CD4-positive, alpha-beta T cell (primary cell): ENCODE data around the gene SMOC1. TPM values are rescaled to one million over a fixed set of nuclear protein-coding genes. Genes with fewer than 3 reads are reported as not detected.

Source experiments
- ATAC-seq: fragments of 200-7000 bp; cut with Tn5 transposase; one replicate; pipeline ENCODE4 v1.10.0; 2022; ENCODE audit warnings: mild to moderate bottlenecking; ENCODE audit not compliant: poor library complexity
- CTCF ChIA-PET: fragments of 350-600 bp; sonication (Branson Sonifier 250); formaldehyde crosslinking; loops from one replicate; lab custom pipeline; 2021; ENCODE audit warnings: antibody characterized with exemption, inconsistent platforms; lab: Charles Lee
- POLR2A ChIA-PET: fragments of 350-600 bp; sonication (Branson Sonifier 250); formaldehyde crosslinking; loops from one replicate; lab custom pipeline; 2021; ENCODE audit warnings: antibody characterized with exemption, inconsistent platforms; lab: Charles Lee
- DNase-seq, 14 experiments: peaks; one replicate each; pipeline ENCODE4 v3.0.0-alpha.2; 2013 to 2020; ENCODE audit warnings: mixed read lengths in 2 of 14
- H3K27ac ChIP-seq, 2 donors: one replicate each; pipeline versions ENCODE4 v1.5.1 to v1.7.0; 2013; ENCODE audit warnings: low read length in 2 of 2, low read depth in 1 of 2, mild to moderate bottlenecking in 1 of 2
- H3K27me3 ChIP-seq, 2 experiments: 1 replicate in 1 of 2; 2 replicates in 1 of 2; pipeline versions ENCODE4 v1.6.1 to v1.7.0; 2013; ENCODE audit warnings: low read length in 2 of 2, control low read depth in 1 of 2, mild to moderate bottlenecking in 1 of 2, moderate library complexity in 1 of 2; ENCODE audit not compliant: insufficient read depth in 2 of 2, control insufficient read depth in 1 of 2
- H3K36me3 ChIP-seq: one replicate; pipeline ENCODE4 v1.6.1; 2013; ENCODE audit warnings: low read length, control low read depth; ENCODE audit not compliant: insufficient read depth
- H3K4me1 ChIP-seq: one replicate; pipeline ENCODE4 v1.6.1; 2013; ENCODE audit warnings: low read length, control low read depth; ENCODE audit not compliant: insufficient read depth
- H3K4me3 ChIP-seq: one replicate; pipeline ENCODE4 v1.5.1; 2013; ENCODE audit warnings: mild to moderate bottlenecking, low read length, moderate library complexity
- H3K9me3 ChIP-seq, 2 experiments: 1 replicate in 1 of 2; 2 replicates in 1 of 2; pipeline versions ENCODE4 v1.6.1 to v1.7.0; 2013; ENCODE audit warnings: low read length in 2 of 2, mild to moderate bottlenecking in 2 of 2, control low read depth in 1 of 2, moderate library complexity in 1 of 2; ENCODE audit not compliant: control insufficient read depth in 1 of 2, insufficient read depth in 1 of 2
- H3K27ac Mint-ChIP-seq: one replicate; pipeline ENCODE4 v1.8.0; 2020; ENCODE audit warnings: mixed read lengths
- H3K27me3 Mint-ChIP-seq: one replicate; pipeline ENCODE4 v1.8.0; 2021; ENCODE audit warnings: mixed read lengths
- H3K36me3 Mint-ChIP-seq: one replicate; pipeline ENCODE4 v1.8.0; 2021; ENCODE audit warnings: low read depth, mixed read lengths
- H3K4me1 Mint-ChIP-seq: one replicate; pipeline ENCODE4 v1.8.0; 2021; ENCODE audit warnings: low read depth, mixed read lengths
- H3K4me3 Mint-ChIP-seq: one replicate; pipeline ENCODE4 v1.8.0; 2020; ENCODE audit warnings: mild to moderate bottlenecking, mixed read lengths
- H3K9me3 Mint-ChIP-seq: one replicate; pipeline ENCODE4 v1.8.0; 2020; ENCODE audit warnings: mixed read lengths
- intact Hi-C, 2 experiments: fragments of 100-400 bp; cut with DNase I in 1 of 2; cut with micrococcal nuclease in 1 of 2; formaldehyde crosslinking; loops; one replicate each; pipeline versions ENCODE4 v1.15.1 to v1.9.0; 2023 to 2025; cut with DNase I, micrococcal nuclease
- total RNA-seq, 174 experiments: library from RNA in 2 of 174; stranded (reverse) in 2 of 174; gene quantifications; one replicate each; pipeline ENCODE4 v1.2.3 and lab custom pipeline; 2021 to 2026
- TF ChIP-seq, protein P1 (sequence below): fragments of 200-600 bp; IDR thresholded peaks from one replicate; pipeline ENCODE4 v1.8.0; 2022; ENCODE audit warnings: antibody characterized with exemption, mild to moderate bottlenecking

The SMOC1 gene
- total RNA-seq, 2 experiments from 2014 or later: not detected

DNA sequence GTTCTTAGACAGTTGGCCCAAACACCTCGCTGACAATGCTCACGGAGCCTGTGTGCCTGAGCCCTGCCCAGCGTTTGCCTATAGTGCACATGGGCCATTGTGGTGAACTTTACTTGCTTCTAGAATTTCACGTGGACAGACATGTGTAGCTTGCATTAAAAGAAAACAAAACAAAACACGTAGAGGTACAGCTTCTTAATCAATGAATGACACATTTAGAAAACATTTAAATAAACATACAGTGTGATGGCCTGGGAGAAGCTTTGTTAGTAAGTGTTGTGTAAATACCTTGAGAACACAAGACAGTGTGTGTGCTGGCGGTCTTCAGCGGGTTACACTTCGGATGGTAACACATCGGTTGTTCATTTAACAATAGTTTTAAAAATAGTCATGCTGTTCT is 38.1 kb downstream of the SMOC1 start:
- no peak overlapping the region for H3K4me3 ChIP-seq
- H3K36me3 Mint-ChIP-seq: no peaks in the 10 kb centered on the region
- no peaks in the 10 kb centered on the region for H3K9me3 Mint-ChIP-seq
- intact Hi-C loops: no loop called here
- no peaks in the 10 kb centered on the region for H3K9me3 ChIP-seq
- ATAC-seq (no peak), DNase-seq (no peak)
- peaks cover 39% of the 10 kb centered on the region for H3K27me3 Mint-ChIP-seq
- peaks cover 3 to 7% of the 10 kb centered on the region in 2 experiments for H3K27me3 ChIP-seq
- TF ChIP-seq, protein P1, sequence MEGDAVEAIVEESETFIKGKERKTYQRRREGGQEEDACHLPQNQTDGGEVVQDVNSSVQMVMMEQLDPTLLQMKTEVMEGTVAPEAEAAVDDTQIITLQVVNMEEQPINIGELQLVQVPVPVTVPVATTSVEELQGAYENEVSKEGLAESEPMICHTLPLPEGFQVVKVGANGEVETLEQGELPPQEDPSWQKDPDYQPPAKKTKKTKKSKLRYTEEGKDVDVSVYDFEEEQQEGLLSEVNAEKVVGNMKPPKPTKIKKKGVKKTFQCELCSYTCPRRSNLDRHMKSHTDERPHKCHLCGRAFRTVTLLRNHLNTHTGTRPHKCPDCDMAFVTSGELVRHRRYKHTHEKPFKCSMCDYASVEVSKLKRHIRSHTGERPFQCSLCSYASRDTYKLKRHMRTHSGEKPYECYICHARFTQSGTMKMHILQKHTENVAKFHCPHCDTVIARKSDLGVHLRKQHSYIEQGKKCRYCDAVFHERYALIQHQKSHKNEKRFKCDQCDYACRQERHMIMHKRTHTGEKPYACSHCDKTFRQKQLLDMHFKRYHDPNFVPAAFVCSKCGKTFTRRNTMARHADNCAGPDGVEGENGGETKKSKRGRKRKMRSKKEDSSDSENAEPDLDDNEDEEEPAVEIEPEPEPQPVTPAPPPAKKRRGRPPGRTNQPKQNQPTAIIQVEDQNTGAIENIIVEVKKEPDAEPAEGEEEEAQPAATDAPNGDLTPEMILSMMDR: no peak
- ChIA-PET CTCF (no interaction called here), POLR2A (no interaction called here)
- no peaks in the 10 kb centered on the region for H3K36me3 ChIP-seq
- no peaks in the 10 kb centered on the region for H3K4me1 ChIP-seq
- no peak overlapping the region for H3K27ac ChIP-seq
- no peak overlapping the region for H3K4me3 Mint-ChIP-seq
- no peak overlapping the region for H3K27ac Mint-ChIP-seq
- no peaks in the 10 kb centered on the region for H3K4me1 Mint-ChIP-seq

GRCh38 chr14:69919815-69920214 is 40.6 kb downstream of the SMOC1 start:
- DNase-seq (no peak), ATAC-seq (no peak)
- H3K27me3 ChIP-seq: peaks cover 9 to 11% of the 10 kb centered on the region in 2 experiments
- H3K36me3 ChIP-seq: no peaks in the 10 kb centered on the region
- H3K9me3 ChIP-seq: no peaks in the 10 kb centered on the region
- ChIA-PET CTCF (no interaction called here), POLR2A (no interaction called here)
- H3K4me3 ChIP-seq: no peak overlapping the region
- intact Hi-C loops: no loop called here
- Mint-ChIP-seq H3K9me3 (no peaks in the 10 kb centered on the region), H3K27me3 (peaks cover 52% of the 10 kb centered on the region), H3K4me3 (no peak overlapping the region), H3K36me3 (no peaks in the 10 kb centered on the region), H3K27ac (no peak overlapping the region), H3K4me1 (no peaks in the 10 kb centered on the region)
- TF ChIP-seq, protein P1: no peak
- no peaks in the 10 kb centered on the region for H3K4me1 ChIP-seq
- no peak overlapping the region for H3K27ac ChIP-seq

DNA sequence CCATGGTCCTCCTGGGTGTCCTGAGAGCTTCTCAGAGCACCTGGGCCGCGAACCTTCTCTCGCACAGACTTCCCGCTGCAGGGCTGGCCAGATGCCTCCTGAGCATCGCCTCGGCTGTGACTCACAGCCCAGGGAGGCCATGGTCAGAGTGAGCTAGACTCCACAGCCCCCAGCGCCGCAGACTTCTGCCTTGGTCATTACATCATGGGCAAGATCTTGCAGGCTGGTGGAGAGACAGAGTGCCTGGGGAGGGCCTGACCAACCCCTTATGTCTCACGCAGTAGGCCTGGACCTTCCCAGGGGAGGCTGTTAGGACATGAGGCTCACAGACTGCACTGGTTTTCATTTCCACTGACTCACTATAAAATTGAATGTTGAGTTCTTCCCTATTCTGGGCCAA is 41.8 kb downstream of the SMOC1 start:
- H3K27me3 Mint-ChIP-seq: peaks cover 48% of the 10 kb centered on the region
- H3K27me3 ChIP-seq: peaks cover 9 to 11% of the 10 kb centered on the region in 2 experiments
- DNase-seq (no peak), ATAC-seq (no peak)
- CTCF ChIA-PET: no interaction called here
- intact Hi-C loops: no loop called here
- H3K36me3 Mint-ChIP-seq: no peaks in the 10 kb centered on the region
- no peaks in the 10 kb centered on the region for H3K9me3 ChIP-seq
- H3K4me3 Mint-ChIP-seq: no peak overlapping the region
- H3K27ac Mint-ChIP-seq: no peak overlapping the region
- no peaks in the 10 kb centered on the region for H3K4me1 Mint-ChIP-seq
- H3K4me1 ChIP-seq: no peaks in the 10 kb centered on the region
- H3K36me3 ChIP-seq: no peaks in the 10 kb centered on the region
- no peaks in the 10 kb centered on the region for H3K9me3 Mint-ChIP-seq
- H3K27ac ChIP-seq: no peak overlapping the region
- H3K4me3 ChIP-seq: no peak overlapping the region
- POLR2A ChIA-PET: no interaction called here
- TF ChIP-seq, protein P1: no peak
